Upper lobe of left lung (tissue), 4 donors: ENCODE data around the gene MCCD1.

Experiments used
- CTCF ChIP-seq, 6 experiments: fragments of 450-650 bp in 4 of 6; fragments of 200-600 bp in 2 of 6; sonication (generic) in 2 of 6; IDR thresholded peaks; one replicate each; pipeline ENCODE4 v1.5.1; 2016 to 2019; ENCODE audit warnings: antibody characterized with exemption in 6 of 6
- EP300 ChIP-seq, 4 donors: sonication (generic); formaldehyde crosslinking; IDR thresholded peaks; one replicate each; pipeline ENCODE4 v1.5.1; 2017; ENCODE audit warnings: antibody characterized with exemption in 4 of 4, control low read depth in 2 of 4
- POLR2AphosphoS5 ChIP-seq, 2 donors: sonication (generic); formaldehyde crosslinking; IDR thresholded peaks; one replicate each; pipeline ENCODE4 v1.5.1; 2017; ENCODE audit warnings: antibody characterized with exemption in 2 of 2

DNA sequence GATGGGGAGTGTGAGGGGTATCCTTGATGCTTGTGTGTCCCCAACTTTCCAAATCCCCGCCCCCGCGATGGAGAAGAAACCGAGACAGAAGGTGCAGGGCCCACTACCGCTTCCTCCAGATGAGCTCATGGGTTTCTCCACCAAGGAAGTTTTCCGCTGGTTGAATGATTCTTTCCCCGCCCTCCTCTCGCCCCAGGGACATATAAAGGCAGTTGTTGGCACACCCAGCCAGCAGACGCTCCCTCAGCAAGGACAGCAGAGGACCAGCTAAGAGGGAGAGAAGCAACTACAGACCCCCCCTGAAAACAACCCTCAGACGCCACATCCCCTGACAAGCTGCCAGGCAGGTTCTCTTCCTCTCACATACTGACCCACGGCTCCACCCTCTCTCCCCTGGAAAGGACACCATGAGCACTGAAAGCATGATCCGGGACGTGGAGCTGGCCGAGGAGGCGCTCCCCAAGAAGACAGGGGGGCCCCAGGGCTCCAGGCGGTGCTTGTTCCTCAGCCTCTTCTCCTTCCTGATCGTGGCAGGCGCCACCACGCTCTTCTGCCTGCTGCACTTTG lies 46.7 kb downstream of the MCCD1 start, which contains the start of gene TNF:
- TF ChIP-seq EP300 (IDR thresholded peaks at IDR 0.05) = no peak
- TF ChIP-seq CTCF (IDR thresholded peaks at IDR 0.05) = no peak
- TF ChIP-seq POLR2AphosphoS5 (IDR thresholded peaks at IDR 0.05) = peak; percentile 34 to 73
